Fibroblast of the aortic adventitia (primary cell): Measurements from ENCODE around the gene SETD4. TPM values are rescaled to one million over a fixed set of nuclear protein-coding genes. Genes with fewer than 3 reads are reported as not detected.

Source experiments
- DNase-seq: peaks from one replicate; pipeline ENCODE4 v3.0.0-alpha.2; 2010; ENCODE audit warnings: low read depth
- H3K4me3 ChIP-seq: 2 replicates; pipeline ENCODE4 v1.5.1; 2011; ENCODE audit warnings: low read depth, mild to moderate bottlenecking, control low read depth, low read length, moderate library complexity
- total RNA-seq: library from RNA; depleted of rRNA; stranded (reverse); fragments of >200 nt; gene quantifications from 2 replicates; pipeline ENCODE4 v1.2.3, GENCODE V29; 2012; ENCODE audit warnings: low replicate concordance
- TF ChIP-seq, protein P1 (sequence below): IDR thresholded peaks from 2 replicates; pipeline ENCODE4 v1.5.1; 2011; ENCODE audit warnings: mild to moderate bottlenecking, low read length, control low read depth, inconsistent platforms; ENCODE audit not compliant: insufficient read depth

SETD4 gene
- total RNA-seq, 1 donor = 22.8 TPM

DNA sequence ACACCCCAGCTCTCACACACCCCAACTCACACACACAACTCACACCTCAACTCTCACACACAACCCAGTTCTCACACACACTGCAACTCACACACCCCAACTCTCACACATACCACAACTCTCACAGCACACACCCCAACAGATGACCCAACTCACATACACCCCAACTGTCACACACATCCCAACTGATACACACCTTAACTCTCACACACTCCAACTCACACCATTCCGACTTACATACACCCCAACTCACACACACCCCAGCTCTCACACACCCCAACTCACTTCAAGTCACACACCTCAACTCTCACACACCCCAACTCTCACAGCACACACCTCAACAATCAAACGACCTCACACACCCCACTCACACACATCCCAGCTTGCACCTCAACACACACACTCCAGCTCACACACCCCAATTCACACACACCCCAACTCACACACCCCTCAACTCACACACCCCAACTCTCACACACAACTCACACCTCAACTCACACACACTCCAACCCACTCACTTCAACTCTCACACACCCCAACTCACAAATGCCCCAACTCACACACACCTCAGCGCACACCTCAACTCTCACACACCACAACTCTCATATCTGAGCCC lies 66.3 kb downstream of the SETD4 start:
- TF ChIP-seq, protein P1, sequence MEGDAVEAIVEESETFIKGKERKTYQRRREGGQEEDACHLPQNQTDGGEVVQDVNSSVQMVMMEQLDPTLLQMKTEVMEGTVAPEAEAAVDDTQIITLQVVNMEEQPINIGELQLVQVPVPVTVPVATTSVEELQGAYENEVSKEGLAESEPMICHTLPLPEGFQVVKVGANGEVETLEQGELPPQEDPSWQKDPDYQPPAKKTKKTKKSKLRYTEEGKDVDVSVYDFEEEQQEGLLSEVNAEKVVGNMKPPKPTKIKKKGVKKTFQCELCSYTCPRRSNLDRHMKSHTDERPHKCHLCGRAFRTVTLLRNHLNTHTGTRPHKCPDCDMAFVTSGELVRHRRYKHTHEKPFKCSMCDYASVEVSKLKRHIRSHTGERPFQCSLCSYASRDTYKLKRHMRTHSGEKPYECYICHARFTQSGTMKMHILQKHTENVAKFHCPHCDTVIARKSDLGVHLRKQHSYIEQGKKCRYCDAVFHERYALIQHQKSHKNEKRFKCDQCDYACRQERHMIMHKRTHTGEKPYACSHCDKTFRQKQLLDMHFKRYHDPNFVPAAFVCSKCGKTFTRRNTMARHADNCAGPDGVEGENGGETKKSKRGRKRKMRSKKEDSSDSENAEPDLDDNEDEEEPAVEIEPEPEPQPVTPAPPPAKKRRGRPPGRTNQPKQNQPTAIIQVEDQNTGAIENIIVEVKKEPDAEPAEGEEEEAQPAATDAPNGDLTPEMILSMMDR = no peak
- no peak overlapping the region for H3K4me3 ChIP-seq

DNA sequence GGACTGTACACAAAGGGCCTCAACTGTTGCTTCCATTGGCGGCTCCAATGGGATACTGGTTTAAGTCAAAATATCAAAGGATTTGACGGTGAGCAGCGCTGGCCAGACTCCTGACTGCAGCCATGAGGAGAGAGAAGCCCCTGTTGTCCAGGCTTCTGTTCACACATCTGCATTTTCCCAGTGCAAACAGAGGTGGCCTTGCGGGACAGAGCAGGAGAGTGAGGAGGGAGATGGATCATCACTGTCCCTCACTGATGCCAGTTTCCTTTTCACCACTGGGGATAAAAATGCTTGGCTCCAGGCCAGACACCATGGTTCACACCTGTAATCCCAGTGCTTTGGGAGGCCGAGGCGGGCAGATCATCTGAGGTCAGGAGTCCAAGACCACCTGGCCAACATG lies 69.2 kb downstream of the SETD4 start:
- TF ChIP-seq, protein P1 = no peak
- no peak for DNase-seq
- no peak overlapping the region for H3K4me3 ChIP-seq

More for the DNA sequence above, 66.3 kb downstream of the SETD4 start:
- DNase-seq = no peak

DNA sequence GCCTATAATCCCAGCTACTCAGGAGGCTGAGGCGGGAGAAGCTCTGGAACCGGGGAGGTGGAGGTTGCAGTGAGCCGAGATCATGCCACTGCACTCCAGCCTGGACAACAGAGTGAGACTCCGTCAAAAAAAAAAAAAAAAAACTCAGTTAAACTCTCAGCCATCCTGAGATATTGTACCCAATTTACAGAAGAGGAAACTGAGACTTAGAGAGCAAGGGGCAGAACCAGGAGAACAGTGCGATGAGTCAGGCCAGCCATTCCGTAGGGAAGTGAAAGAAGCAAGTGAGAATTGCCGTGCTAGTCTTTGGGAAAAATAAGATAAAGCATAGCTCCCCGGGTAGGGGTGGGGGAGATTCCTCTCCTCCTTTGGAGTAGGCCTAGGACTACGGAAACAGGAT lies 69.7 kb downstream of the SETD4 start:
- TF ChIP-seq, protein P1 = no peak
- no peak for DNase-seq

DNA sequence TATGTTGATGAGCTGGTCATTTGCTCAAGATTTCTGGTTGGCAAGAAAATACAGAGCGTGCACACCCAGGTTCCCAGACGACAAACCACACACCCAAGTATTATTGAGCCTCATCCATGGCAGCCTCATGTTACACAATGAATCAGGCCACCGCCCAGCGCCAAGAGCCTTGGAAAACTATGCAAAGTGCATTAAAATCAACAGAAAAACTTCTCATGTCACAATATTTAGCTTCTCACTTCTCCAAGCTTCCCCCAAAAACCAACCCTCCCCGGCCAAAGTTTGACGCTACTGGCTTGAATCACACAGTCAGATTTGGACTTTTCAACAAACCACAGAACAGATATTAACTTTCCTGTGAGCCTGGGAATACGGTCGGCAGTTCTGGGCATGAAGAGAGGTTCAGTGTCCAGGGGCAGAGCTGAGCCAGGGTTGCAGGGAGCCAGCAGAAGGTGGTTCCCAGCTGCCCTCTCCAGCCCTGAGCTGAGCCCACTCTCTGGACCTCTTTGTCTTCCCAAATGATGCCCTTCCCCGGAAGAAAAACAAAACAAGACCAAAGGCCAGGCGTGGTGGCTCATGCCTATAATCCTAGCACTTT lies 71.1 kb downstream of the SETD4 start:
- TF ChIP-seq, protein P1 = no peak
- H3K4me3 ChIP-seq = no peak overlapping the region
- peak; percentile 82 for DNase-seq

More for the DNA sequence above, 69.7 kb downstream of the SETD4 start:
- H3K4me3 ChIP-seq = no peak overlapping the region

DNA sequence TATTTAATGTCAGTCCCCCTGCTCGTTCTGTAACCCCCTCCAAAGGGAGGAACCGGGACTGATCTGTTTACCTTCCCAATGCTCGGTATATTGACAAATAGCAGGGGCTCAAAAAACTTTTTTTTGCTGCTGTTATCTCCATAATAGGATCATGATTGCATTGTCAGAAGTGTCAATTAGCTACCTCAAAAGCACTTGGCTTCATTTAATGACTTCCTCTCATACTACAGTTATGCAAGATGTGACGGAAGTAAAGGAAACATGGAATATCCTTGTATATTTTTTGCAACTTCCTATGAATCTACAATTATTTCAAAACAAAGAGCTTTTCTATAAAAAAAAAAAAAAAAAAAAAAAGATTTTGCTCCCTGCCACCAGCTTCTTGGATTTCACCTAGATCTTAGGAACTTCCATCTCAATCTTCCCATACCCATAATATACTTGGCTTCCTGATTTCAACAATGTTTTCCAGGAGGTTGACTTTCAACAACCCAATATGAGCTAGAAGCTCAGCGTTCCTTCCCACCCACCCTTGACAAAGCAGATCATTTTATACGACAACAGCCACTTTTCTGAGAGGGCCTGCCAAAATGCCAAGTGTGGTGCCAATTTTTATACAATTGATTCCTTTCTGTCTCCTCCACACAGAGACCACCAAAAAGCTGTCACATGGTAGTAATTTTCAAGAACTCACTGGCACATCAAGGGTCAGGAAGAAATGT lies 71.7 kb downstream of the SETD4 start:
- no peak for DNase-seq
- H3K4me3 ChIP-seq = no peak overlapping the region
- TF ChIP-seq, protein P1 = no peak

DNA sequence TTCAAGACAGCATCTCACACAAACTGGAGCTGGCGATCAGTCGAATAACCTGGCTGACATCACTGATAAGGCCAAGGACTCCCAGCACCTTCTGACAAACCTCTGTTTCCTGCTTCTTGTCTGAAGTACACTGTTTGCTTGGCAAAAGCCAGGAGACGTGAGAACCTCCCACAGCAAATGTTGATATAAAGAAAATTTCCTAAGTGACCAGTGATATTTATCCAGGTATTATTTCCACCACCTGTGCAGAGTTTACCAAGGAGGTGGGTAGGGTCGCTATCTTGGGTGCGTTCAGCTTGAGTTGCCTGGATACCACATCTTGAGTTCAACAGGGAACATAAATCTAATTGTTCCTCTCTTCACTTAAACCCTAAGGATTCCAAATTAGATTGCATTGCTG lies 72.9 kb downstream of the SETD4 start:
- DNase-seq = no peak
- TF ChIP-seq, protein P1 = no peak
- H3K4me3 ChIP-seq = no peak overlapping the region
